Measurements from ENCODE around the gene PCBD2. TPM values are rescaled to one million over a fixed set of nuclear protein-coding genes. Genes with fewer than 3 reads are reported as not detected.

The PCBD2 gene
- total and polyA plus RNA-seq, 2 donors (not counting 1 experiment from before 2014, with no cell fraction given): 3.8 to 5.4 TPM

DNA sequence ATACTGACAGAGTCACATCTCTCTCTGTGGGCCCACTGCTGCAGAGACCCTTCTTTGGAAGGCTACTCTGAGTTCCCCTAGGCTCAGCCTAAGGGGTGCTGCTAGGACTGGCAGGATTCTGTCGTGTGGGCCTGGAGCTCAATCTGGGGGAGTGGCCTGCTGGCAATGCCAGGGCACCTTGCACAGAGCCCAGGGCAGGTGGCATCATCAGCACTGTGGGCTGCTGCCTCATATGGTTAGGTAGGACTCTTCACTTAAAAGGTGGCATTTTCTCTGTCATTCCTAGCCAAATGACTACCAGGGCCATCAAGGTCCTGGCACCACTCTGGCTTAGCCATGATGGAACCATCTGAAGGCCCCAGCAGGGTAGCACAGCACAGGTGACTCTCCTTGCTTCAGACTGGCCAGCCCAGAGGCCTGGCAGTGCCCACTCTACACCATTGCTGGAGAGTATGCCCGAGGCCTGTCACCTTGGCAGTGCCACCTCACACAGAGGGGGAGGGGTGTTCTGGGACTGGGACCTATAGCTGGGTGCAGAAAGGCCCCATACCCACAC is 107.2 kb downstream of the PCBD2 start:
- Histone ChIP-seq H4K20me1 (ENCODE audit: control insufficient read depth, extremely low read depth, insufficient read depth, low read length) (no peaks in the 10 kb centered on the region), H3K4me2 (ENCODE audit: extremely low read depth, insufficient read depth, low read length) (no peak overlapping the region), H3K27ac (ENCODE audit: insufficient read depth, low read length) (no peak overlapping the region), H3K9me3 (ENCODE audit: control insufficient read depth, insufficient read depth, low read depth, low read length) (no peaks in the 10 kb centered on the region), H3K4me3 (replicated peaks in 1 of 4; ENCODE audit: control extremely low read depth in 1 of 4, insufficient read depth in 1 of 4, low read depth in 3 of 4, low read length in 4 of 4) (no peak overlapping the region), H2AFZ (ENCODE audit: low read length) (no peak overlapping the region), H3K4me1 (ENCODE audit: control insufficient read depth, extremely low read depth, insufficient read depth, low read length) (no peaks in the 10 kb centered on the region), H3K79me2 (ENCODE audit: control insufficient read depth, insufficient read depth, low read length) (no peaks in the 10 kb centered on the region), H3K36me3 (ENCODE audit: control insufficient read depth, insufficient read depth, low read length) (no peaks in the 10 kb centered on the region), H3K27me3 (ENCODE audit: control insufficient read depth, insufficient read depth, low read length) (no peaks in the 10 kb centered on the region), H3K9ac (ENCODE audit: insufficient read depth, low read length) (no peak overlapping the region)
- DNase-seq (ENCODE audit: low read depth in 2 of 2): no peak
- no peak for TF ChIP-seq EZH2 (IDR thresholded peaks at IDR 0.05; ENCODE audit: low read length, missing control alignments)
- TF ChIP-seq, protein P1, sequence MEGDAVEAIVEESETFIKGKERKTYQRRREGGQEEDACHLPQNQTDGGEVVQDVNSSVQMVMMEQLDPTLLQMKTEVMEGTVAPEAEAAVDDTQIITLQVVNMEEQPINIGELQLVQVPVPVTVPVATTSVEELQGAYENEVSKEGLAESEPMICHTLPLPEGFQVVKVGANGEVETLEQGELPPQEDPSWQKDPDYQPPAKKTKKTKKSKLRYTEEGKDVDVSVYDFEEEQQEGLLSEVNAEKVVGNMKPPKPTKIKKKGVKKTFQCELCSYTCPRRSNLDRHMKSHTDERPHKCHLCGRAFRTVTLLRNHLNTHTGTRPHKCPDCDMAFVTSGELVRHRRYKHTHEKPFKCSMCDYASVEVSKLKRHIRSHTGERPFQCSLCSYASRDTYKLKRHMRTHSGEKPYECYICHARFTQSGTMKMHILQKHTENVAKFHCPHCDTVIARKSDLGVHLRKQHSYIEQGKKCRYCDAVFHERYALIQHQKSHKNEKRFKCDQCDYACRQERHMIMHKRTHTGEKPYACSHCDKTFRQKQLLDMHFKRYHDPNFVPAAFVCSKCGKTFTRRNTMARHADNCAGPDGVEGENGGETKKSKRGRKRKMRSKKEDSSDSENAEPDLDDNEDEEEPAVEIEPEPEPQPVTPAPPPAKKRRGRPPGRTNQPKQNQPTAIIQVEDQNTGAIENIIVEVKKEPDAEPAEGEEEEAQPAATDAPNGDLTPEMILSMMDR (conservative IDR thresholded peaks at IDR 0.05 in 1 of 2, IDR thresholded peaks at IDR 0.05 in 1 of 2; ENCODE audit: low read depth in 1 of 2, low read length in 2 of 2): no peak

Other genes with a start within 250 kb of the PCBD2 start
- 60.1 and 69.1 TPM in 2 replicates for gene CAMLG, start 166.6 kb upstream of the PCBD2 start, total RNA-seq
- 27.4 and 39.3 TPM in 2 replicates for gene CAMLG, start 166.6 kb upstream of the PCBD2 start, polyA plus RNA-seq
- gene DDX46, start 146.4 kb upstream of the PCBD2 start, total RNA-seq: 15.9 and 18.7 TPM in 2 replicates
- 32.6 and 38.1 TPM in 2 replicates for gene DDX46, start 146.4 kb upstream of the PCBD2 start, polyA plus RNA-seq
- 33.6 and 40.0 TPM in 2 replicates for gene C5orf24, start 59.2 kb upstream of the PCBD2 start, total RNA-seq
- gene C5orf24, start 59.2 kb upstream of the PCBD2 start, polyA plus RNA-seq: 45.2 and 71.3 TPM in 2 replicates
- 65.9 and 71.7 TPM in 2 replicates for gene TXNDC15, start 30.8 kb upstream of the PCBD2 start, total RNA-seq
- 86.0 and 132 TPM in 2 replicates for gene TXNDC15, start 30.8 kb upstream of the PCBD2 start, polyA plus RNA-seq
- under 0.01 and 0.17 TPM in 2 replicates for gene CATSPER3, start 62.8 kb downstream of the PCBD2 start, total RNA-seq
- 0.12 and 0.32 TPM in 2 replicates for gene CATSPER3, start 62.8 kb downstream of the PCBD2 start, polyA plus RNA-seq
- gene PITX1, start 129.1 kb downstream of the PCBD2 start, total RNA-seq: 1.8 and 3.1 TPM in 2 replicates
- 1.7 and 7.0 TPM in 2 replicates for gene PITX1, start 129.1 kb downstream of the PCBD2 start, polyA plus RNA-seq

Measured in fibroblast of lung (primary cell).